ENCODE measurements around the gene RANBP1. TPM values are rescaled to one million over a fixed set of nuclear protein-coding genes. Genes with fewer than 3 reads are reported as not detected.

Gene RANBP1
- total and polyA plus RNA-seq, 9 of the 15 experiments (the other 6 are each of a cell fraction or from before 2014, with no cell fraction given): 162 to 2,891 (median 1,289) TPM

DNA sequence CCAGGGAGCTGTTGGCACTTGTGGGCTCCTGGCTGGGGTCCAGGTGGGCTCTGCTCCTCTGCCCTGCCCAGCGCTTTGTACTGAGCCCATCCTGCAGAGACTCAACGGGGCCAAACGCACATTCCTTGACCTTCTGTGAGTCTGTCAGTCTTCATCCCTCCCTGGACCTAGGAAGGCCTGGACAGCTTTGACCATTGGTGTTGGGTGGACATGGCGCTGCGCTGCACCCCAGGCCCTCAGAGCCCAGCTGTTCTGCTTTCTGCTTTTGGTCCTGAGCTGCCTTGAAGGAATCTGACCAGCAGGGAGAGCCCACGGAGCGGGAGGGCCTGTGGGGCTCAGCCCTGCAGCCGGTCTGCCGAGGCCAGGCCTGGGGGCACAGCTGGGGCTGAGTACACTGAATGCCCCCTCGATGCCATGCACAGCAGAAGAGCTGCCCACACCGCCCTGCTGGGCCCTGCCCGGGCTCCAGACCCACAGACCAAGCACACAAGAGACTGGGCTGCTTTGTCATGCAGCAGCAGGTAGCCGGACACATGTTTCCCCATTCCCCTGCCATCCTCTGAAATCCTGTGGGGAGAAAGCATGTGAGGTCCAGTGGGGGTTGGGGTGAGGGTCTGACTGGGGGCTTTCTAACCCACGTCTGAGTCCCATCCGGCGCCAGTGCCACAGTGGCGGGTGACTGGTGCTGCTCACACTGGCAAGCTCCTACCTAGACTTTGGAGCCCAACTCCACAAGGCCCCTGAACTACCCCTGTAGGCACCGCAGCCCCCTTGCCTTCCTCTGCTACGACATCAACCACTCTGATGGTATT, 59.1 kb downstream of the RANBP1 start (continued):
- TF ChIP-seq PBX2 (CRISPR knock-in tag; IDR thresholded peaks at IDR 0.05; ENCODE audit: low read depth): no peak
- TF ChIP-seq PBX2 (tag; conservative IDR thresholded peaks at IDR 0.05; ENCODE audit: low read depth): no peak
- TF ChIP-seq SMAD3 (CRISPR knock-in tag; conservative IDR thresholded peaks at IDR 0.05): no peak
- no peak for TF ChIP-seq ZNF75A (CRISPR knock-in tag; IDR thresholded peaks at IDR 0.05)
- TF ChIP-seq, protein P1, sequence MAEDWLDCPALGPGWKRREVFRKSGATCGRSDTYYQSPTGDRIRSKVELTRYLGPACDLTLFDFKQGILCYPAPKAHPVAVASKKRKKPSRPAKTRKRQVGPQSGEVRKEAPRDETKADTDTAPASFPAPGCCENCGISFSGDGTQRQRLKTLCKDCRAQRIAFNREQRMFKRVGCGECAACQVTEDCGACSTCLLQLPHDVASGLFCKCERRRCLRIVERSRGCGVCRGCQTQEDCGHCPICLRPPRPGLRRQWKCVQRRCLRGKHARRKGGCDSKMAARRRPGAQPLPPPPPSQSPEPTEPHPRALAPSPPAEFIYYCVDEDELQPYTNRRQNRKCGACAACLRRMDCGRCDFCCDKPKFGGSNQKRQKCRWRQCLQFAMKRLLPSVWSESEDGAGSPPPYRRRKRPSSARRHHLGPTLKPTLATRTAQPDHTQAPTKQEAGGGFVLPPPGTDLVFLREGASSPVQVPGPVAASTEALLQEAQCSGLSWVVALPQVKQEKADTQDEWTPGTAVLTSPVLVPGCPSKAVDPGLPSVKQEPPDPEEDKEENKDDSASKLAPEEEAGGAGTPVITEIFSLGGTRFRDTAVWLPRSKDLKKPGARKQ (CRISPR knock-in tag; IDR thresholded peaks at IDR 0.05): no peak
- no peak for TF ChIP-seq SIN3B (IDR thresholded peaks at IDR 0.05; ENCODE audit: low read depth)
- no peak for TF ChIP-seq FOXP4 (CRISPR knock-in tag; IDR thresholded peaks at IDR 0.05; ENCODE audit: borderline replicate concordance)
- TF ChIP-seq, protein P2, sequence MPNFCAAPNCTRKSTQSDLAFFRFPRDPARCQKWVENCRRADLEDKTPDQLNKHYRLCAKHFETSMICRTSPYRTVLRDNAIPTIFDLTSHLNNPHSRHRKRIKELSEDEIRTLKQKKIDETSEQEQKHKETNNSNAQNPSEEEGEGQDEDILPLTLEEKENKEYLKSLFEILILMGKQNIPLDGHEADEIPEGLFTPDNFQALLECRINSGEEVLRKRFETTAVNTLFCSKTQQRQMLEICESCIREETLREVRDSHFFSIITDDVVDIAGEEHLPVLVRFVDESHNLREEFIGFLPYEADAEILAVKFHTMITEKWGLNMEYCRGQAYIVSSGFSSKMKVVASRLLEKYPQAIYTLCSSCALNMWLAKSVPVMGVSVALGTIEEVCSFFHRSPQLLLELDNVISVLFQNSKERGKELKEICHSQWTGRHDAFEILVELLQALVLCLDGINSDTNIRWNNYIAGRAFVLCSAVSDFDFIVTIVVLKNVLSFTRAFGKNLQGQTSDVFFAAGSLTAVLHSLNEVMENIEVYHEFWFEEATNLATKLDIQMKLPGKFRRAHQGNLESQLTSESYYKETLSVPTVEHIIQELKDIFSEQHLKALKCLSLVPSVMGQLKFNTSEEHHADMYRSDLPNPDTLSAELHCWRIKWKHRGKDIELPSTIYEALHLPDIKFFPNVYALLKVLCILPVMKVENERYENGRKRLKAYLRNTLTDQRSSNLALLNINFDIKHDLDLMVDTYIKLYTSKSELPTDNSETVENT (CRISPR knock-in tag; IDR thresholded peaks at IDR 0.05): no peak

Measured in K562 (cell line).